Measurements from ENCODE around the gene DLX3.
A peak's percentile ranks its signal among the peaks of the same experiment; 100 is the strongest.

DLX3 gene

DNA sequence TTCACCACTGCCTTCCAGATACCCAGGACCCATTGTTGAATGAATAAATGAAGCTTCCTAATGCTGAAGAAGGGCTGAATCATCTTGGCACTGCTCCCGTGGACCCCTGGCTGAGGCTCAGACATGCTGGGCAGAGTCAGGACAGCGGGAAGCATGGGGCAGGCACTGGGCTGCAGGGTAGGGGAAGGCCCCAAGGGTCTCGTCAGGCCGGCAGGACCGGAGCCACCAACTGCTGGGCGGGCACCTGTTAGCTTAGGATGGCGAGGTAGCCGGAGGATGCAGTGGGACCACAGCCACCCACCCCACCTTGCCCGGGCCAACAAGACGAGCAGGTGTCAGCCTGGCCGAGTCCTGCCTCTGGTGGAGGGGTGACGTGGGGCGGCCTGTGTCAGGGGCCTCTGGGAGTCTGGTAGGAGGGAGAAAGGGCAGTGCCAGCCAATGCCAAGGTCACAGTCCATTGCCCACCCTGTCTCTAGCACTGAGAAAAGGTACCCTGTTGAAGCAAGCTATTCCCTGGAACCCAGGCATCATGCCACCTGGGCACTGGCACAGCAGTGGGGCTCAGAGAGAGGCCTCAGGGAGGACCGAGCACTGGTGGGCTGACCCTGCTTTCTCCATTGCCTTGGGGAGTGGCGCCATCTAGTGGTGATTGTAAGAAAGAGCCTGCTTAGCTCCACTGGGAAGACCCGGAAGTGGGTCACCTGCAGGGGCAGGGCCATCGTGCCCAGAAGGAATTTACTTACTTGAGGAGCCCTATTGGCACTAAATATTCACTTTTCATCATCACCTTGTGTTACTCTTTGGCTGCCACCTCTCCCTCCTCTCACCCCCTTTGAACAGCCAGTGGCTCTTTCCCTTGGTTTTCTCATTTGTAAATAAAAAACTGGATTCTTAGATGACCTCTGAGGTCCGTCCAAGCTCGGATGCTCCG, 3.0 kb upstream of the DLX3 start:
- Histone ChIP-seq H3K36me3 (ENCODE audit: control insufficient read depth in 4 of 4, insufficient read depth in 4 of 4, low read length in 3 of 4) (no peaks in the 10 kb centered on the region), H3K9me3 (ENCODE audit: control extremely low read depth in 1 of 5, control insufficient read depth in 4 of 5, insufficient read depth in 2 of 5, low read depth in 1 of 5, low read length in 4 of 5) (peaks cover 0 to 5% (median 2%) of the 10 kb centered on the region in 5 experiments), H3K4me3 (ENCODE audit: control insufficient read depth in 1 of 7, extremely low read depth in 1 of 7, insufficient read depth in 4 of 7, low read depth in 2 of 7, low read length in 6 of 7) (no peak overlapping the region), H3K4me1 (ENCODE audit: control extremely low read depth in 1 of 4, control insufficient read depth in 4 of 4, insufficient read depth in 4 of 4, low read length in 3 of 4) (peaks cover 0 to 30% (median 21%) of the 10 kb centered on the region in 4 experiments), H3K27ac (ENCODE audit: insufficient read depth in 1 of 2, low read depth in 1 of 2, low read length in 2 of 2, poor library complexity in 1 of 2, severe bottlenecking in 2 of 2) (no peak overlapping the region), H3K27me3 (replicated peaks in 2 of 5; ENCODE audit: control insufficient read depth in 4 of 5, insufficient read depth in 5 of 5, low read length in 4 of 5) (peaks cover 11 to 88% (median 53%) of the 10 kb centered on the region in 5 experiments)
- DNase-seq: peak; percentile 89 to 92 (median 90)
- CTCF ChIA-PET: interaction anchor here (0.7 to 10.5 kb wide), 51 partner anchors 8 to 590 kb away, joined by 3 to 172 read pairs (median 5); partner anchors contain the start of genes DLX4, NXPH3 and SLC35B1
- POLR2A ChIA-PET: interaction anchor here (0.9 kb wide), 1 partner anchor 136 kb away, joined by 5 read pairs; no protein-coding TSS in a partner anchor
- WGBS (ENCODE audit: insufficient coverage): 43% methylated on average over 14 of the region's 20 CpGs

GRCh38 chr17:49997301-49997650, 2.3 kb upstream of the DLX3 start:
- peaks cover 0 to 32% (median 22%) of the 10 kb centered on the region in 4 experiments for H3K4me1 ChIP-seq (ENCODE audit: control extremely low read depth in 1 of 4, control insufficient read depth in 4 of 4, insufficient read depth in 4 of 4, low read length in 3 of 4)
- no peak for DNase-seq
- peaks cover 7 to 91% (median 56%) of the 10 kb centered on the region in 5 experiments for H3K27me3 ChIP-seq (replicated peaks in 2 of 5; ENCODE audit: control insufficient read depth in 4 of 5, insufficient read depth in 5 of 5, low read length in 4 of 5)
- H3K9me3 ChIP-seq (ENCODE audit: control extremely low read depth in 1 of 5, control insufficient read depth in 4 of 5, insufficient read depth in 2 of 5, low read depth in 1 of 5, low read length in 4 of 5): peaks cover 0 to 5% (median 2%) of the 10 kb centered on the region in 5 experiments
- ChIA-PET CTCF (interaction anchor here (0.7 to 10.5 kb wide), 48 partner anchors 11 to 589 kb away, joined by 3 to 172 read pairs (median 5); partner anchors contain the start of genes DLX4 and NXPH3), POLR2A (interaction anchor here (0.6 to 0.9 kb wide), 2 partner anchors 136 to 211 kb away, joined by 5 read pairs; no protein-coding TSS in a partner anchor)
- no peak overlapping the region for H3K27ac ChIP-seq (ENCODE audit: insufficient read depth in 1 of 2, low read depth in 1 of 2, low read length in 2 of 2, poor library complexity in 1 of 2, severe bottlenecking in 2 of 2)
- 20% methylated on average over 2 of the region's 6 CpGs for WGBS (ENCODE audit: insufficient coverage)
- no peaks in the 10 kb centered on the region for H3K36me3 ChIP-seq (ENCODE audit: control insufficient read depth in 4 of 4, insufficient read depth in 4 of 4, low read length in 3 of 4)
- peak overlapping the region in 1 of 7 experiments; percentile 72 for H3K4me3 ChIP-seq (ENCODE audit: control insufficient read depth in 1 of 7, extremely low read depth in 1 of 7, insufficient read depth in 4 of 7, low read depth in 2 of 7, low read length in 6 of 7)

DNA sequence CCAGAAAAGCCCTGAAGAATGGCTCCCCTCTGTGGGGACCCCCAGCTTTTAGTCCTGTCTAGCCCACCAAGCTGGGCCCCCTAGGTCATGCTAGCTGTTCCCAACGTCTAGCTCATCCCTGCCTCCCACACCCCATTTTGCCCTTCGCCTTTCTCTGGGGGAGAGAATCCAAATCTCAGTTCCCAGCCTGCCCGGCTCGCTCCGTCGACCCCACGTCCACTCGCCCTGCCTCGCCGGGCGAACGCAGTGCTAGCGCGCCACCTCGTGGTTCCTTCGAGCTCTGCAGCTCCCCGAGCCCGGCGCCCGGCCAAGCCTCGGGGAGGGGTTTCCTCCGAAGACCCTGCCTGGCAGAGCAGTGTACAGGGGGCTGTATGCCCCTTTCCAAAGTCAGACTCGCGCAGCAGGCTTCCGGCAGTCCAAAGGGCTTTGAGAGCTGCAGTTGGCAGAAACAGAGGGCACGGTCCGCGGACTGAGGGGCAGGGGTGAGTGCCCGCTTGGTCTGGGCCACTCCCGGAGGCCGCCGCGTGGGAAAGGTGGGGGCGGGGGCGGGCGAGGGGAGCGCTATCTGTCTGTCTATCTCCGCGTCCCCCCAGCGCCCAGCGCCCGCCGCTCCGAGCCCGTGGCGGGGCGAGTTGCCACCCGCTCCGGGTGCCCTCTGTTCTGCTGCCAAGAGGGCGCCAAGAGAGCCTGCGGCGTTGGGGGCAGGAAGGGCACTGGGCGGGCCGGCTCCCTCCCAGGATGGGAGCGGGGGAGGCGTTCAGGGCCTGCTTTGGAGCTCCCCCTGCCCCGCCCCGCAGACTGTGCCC, 1.7 kb upstream of the DLX3 start:
- peak; percentile 29 to 58 (median 56) for DNase-seq
- peaks cover 0 to 32% (median 22%) of the 10 kb centered on the region in 4 experiments for H3K4me1 ChIP-seq (ENCODE audit: control extremely low read depth in 1 of 4, control insufficient read depth in 4 of 4, insufficient read depth in 4 of 4, low read length in 3 of 4)
- H3K9me3 ChIP-seq (ENCODE audit: control extremely low read depth in 1 of 5, control insufficient read depth in 4 of 5, insufficient read depth in 2 of 5, low read depth in 1 of 5, low read length in 4 of 5): peaks cover 0 to 5% (median 2%) of the 10 kb centered on the region in 5 experiments
- WGBS (ENCODE audit: insufficient coverage): 0% methylated on average over 43 of the region's 58 CpGs
- no peak overlapping the region for H3K27ac ChIP-seq (ENCODE audit: insufficient read depth in 1 of 2, low read depth in 1 of 2, low read length in 2 of 2, poor library complexity in 1 of 2, severe bottlenecking in 2 of 2)
- POLR2A ChIA-PET: interaction anchor here (0.6 to 1.0 kb wide), 3 partner anchors 139 to 210 kb away, joined by 3 to 5 read pairs (median 4); no protein-coding TSS in a partner anchor
- H3K36me3 ChIP-seq (ENCODE audit: control insufficient read depth in 4 of 4, insufficient read depth in 4 of 4, low read length in 3 of 4): no peaks in the 10 kb centered on the region
- H3K4me3 ChIP-seq (ENCODE audit: control insufficient read depth in 1 of 7, extremely low read depth in 1 of 7, insufficient read depth in 4 of 7, low read depth in 2 of 7, low read length in 6 of 7): peak overlapping the region in 5 of 7 experiments; percentile 25 to 72 (median 48)
- peaks cover 5 to 91% (median 57%) of the 10 kb centered on the region in 5 experiments for H3K27me3 ChIP-seq (replicated peaks in 2 of 5; ENCODE audit: control insufficient read depth in 4 of 5, insufficient read depth in 5 of 5, low read length in 4 of 5)
- CTCF ChIA-PET: interaction anchor here (0.7 to 10.5 kb wide), 45 partner anchors 9 to 589 kb away, joined by 3 to 172 read pairs (median 6); partner anchors contain the start of genes DLX4 and NXPH3

DNA sequence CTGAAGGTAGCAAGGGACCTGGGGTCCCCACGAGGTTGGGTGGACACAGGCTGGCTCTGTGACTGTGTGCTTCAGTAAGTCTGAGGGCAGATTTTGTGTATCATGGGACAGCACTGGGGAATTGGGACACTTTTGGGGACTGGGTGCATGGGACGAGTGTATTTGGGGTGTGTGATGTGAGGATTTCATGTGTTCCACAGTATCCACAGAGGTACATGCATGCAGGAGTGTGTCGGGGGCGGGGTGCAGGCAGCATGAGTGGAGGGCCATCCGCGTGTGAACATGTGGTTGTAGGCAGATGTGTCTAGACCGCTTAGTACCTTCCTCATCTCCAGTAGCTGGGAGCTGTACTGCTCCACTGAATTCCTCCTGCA, 1.1 kb upstream of the DLX3 start:
- DNase-seq: no peak
- CTCF ChIA-PET: interaction anchor here (0.8 to 10.5 kb wide), 34 partner anchors 10 to 561 kb away, joined by 3 to 172 read pairs (median 7); partner anchors contain the start of genes DLX4 and NXPH3
- WGBS (ENCODE audit: insufficient coverage): 43% methylated on average over 4 of the region's 7 CpGs
- Histone ChIP-seq H3K27ac (ENCODE audit: insufficient read depth in 1 of 2, low read depth in 1 of 2, low read length in 2 of 2, poor library complexity in 1 of 2, severe bottlenecking in 2 of 2) (no peak overlapping the region), H3K27me3 (replicated peaks in 2 of 5; ENCODE audit: control insufficient read depth in 4 of 5, insufficient read depth in 5 of 5, low read length in 4 of 5) (peaks cover 5 to 91% (median 54%) of the 10 kb centered on the region in 5 experiments), H3K9me3 (ENCODE audit: control extremely low read depth in 1 of 5, control insufficient read depth in 4 of 5, insufficient read depth in 2 of 5, low read depth in 1 of 5, low read length in 4 of 5) (peaks cover 0 to 5% (median 2%) of the 10 kb centered on the region in 5 experiments), H3K4me1 (ENCODE audit: control extremely low read depth in 1 of 4, control insufficient read depth in 4 of 4, insufficient read depth in 4 of 4, low read length in 3 of 4) (peaks cover 0 to 32% (median 22%) of the 10 kb centered on the region in 4 experiments), H3K4me3 (ENCODE audit: control insufficient read depth in 1 of 7, extremely low read depth in 1 of 7, insufficient read depth in 4 of 7, low read depth in 2 of 7, low read length in 6 of 7) (no peak overlapping the region), H3K36me3 (ENCODE audit: control insufficient read depth in 4 of 4, insufficient read depth in 4 of 4, low read length in 3 of 4) (no peaks in the 10 kb centered on the region)
- POLR2A ChIA-PET: interaction anchor here (0.8 to 1.0 kb wide), 2 partner anchors 138 to 139 kb away, joined by 3 to 4 read pairs; no protein-coding TSS in a partner anchor

GRCh38 chr17:49994085-49995054, 654 bp downstream of the DLX3 start:
- 6% methylated on average over 46 of the region's 50 CpGs for WGBS (ENCODE audit: insufficient coverage)
- H3K36me3 ChIP-seq (ENCODE audit: control insufficient read depth in 4 of 4, insufficient read depth in 4 of 4, low read length in 3 of 4): no peaks in the 10 kb centered on the region
- peaks cover 0 to 38% (median 29%) of the 10 kb centered on the region in 4 experiments for H3K4me1 ChIP-seq (ENCODE audit: control extremely low read depth in 1 of 4, control insufficient read depth in 4 of 4, insufficient read depth in 4 of 4, low read length in 3 of 4)
- POLR2A ChIA-PET: no interaction called here
- CTCF ChIA-PET: interaction anchor here (0.6 to 10.5 kb wide), 10 partner anchors 37 to 427 kb away, joined by 3 to 172 read pairs (median 30); no protein-coding TSS in a partner anchor
- peaks cover 0 to 5% (median 2%) of the 10 kb centered on the region in 5 experiments for H3K9me3 ChIP-seq (ENCODE audit: control extremely low read depth in 1 of 5, control insufficient read depth in 4 of 5, insufficient read depth in 2 of 5, low read depth in 1 of 5, low read length in 4 of 5)
- H3K27ac ChIP-seq (ENCODE audit: insufficient read depth in 1 of 2, low read depth in 1 of 2, low read length in 2 of 2, poor library complexity in 1 of 2, severe bottlenecking in 2 of 2): no peak overlapping the region
- peaks cover 5 to 95% (median 57%) of the 10 kb centered on the region in 5 experiments for H3K27me3 ChIP-seq (replicated peaks in 2 of 5; ENCODE audit: control insufficient read depth in 4 of 5, insufficient read depth in 5 of 5, low read length in 4 of 5)
- no peak for DNase-seq
- H3K4me3 ChIP-seq (ENCODE audit: control insufficient read depth in 1 of 7, extremely low read depth in 1 of 7, insufficient read depth in 4 of 7, low read depth in 2 of 7, low read length in 6 of 7): peak overlapping the region in 4 of 7 experiments; percentile 42 to 68 (median 62)
